ENCODE measurements around the gene DPH2. TPM values are rescaled to one million over a fixed set of nuclear protein-coding genes. Genes with fewer than 3 reads are reported as not detected.

DPH2 gene
- total RNA-seq, 1 donor from 2014 or later, result 15.2 TPM

DNA sequence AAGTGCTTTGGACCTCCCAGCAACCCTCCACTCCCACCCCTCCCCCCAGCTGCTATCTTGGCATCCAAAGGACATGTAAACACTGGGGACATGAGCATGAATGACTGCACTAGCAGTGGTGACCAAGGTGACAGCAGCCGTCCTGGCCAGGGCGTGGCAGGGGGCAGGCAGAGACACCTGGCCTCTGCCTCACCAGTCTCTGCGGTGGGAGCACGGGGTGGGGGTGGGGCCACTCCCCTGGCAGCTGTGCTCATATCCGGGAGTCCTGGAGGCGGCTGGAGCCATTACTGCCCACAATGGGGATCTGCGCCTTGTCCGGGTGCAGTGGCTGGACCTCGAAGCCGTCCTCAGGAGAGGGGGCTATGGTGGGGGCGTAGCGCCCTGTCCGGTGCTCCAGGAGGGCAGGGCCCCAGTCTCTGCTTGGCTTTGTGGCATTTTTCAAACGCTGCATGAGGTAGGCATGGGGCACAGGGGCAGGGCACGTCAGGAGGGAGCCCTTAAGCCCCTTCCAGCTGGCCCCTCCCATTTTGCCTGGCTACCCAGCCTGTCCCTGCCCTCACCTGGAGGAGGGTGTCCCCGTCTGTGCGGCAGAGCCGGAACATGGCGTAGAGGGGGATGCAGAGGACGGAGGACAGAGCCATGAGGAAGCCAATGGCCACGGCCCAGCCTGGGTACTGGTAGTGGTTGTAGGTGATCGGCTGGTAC, 27.6 kb downstream of the DPH2 start:
- Histone ChIP-seq H3K36me3 (peaks cover 0 to 25% of the 10 kb centered on the region in 2 donors), H3K4me1 (no peaks in the 10 kb centered on the region), H3K9me3 (no peaks in the 10 kb centered on the region), H3K4me3 (no peak overlapping the region), H3K27me3 (no peaks in the 10 kb centered on the region), H3K27ac (no peak overlapping the region)
- no peak for DNase-seq (ENCODE audit: extremely low spot score in 2 of 2)
- TF ChIP-seq POLR2AphosphoS5 (IDR thresholded peaks at IDR 0.05; ENCODE audit: insufficient read depth in 1 of 2, low read depth in 1 of 2) (no peak), CTCF (IDR thresholded peaks at IDR 0.05) (no peak), POLR2A (IDR thresholded peaks at IDR 0.05) (no peak)
- intact Hi-C loops (cut with DNase I), result no loop called here

- TF ChIP-seq CTCF (IDR thresholded peaks at IDR 0.05), result no peak
- no peak for TF ChIP-seq POLR2A (IDR thresholded peaks at IDR 0.05)
- TF ChIP-seq POLR2AphosphoS5 (IDR thresholded peaks at IDR 0.05; ENCODE audit: insufficient read depth in 1 of 2, low read depth in 1 of 2), result no peak
- no peak for DNase-seq (ENCODE audit: extremely low spot score in 2 of 2)
- intact Hi-C loops (cut with DNase I), result no loop called here
- peaks cover 0 to 25% of the 10 kb centered on the region in 2 donors for H3K36me3 ChIP-seq
- H3K27me3 ChIP-seq, result no peaks in the 10 kb centered on the region
- H3K4me3 ChIP-seq, result no peak overlapping the region
- no peak overlapping the region for H3K27ac ChIP-seq
- no peaks in the 10 kb centered on the region for H3K4me1 ChIP-seq
- H3K9me3 ChIP-seq, result no peaks in the 10 kb centered on the region
Measured at GRCh38 chr1:43998000-43998378, 28.2 kb downstream of the DPH2 start.

DNA sequence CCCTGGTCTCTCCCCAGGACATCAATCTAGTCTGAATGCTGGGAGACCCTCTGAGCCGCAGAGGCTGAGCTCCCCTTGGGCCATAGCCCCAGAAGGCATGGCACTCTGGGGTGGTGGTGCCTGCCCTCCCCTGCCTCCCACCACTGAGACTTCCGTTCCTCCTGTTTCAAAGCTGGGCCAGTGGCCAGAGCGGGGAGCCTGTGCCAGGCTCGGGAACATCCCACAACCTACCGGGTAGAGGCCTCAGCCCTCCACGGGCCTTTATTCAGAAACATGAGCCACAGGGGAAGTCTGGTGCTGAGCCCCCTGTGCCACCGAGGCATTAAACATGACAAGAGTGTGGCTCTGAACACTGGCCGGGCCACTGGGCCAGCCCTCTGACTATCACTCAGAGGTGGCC, 29.6 kb downstream of the DPH2 start:
- no peak for DNase-seq (ENCODE audit: extremely low spot score in 2 of 2)
- no peak overlapping the region for H3K27ac ChIP-seq
- no peak overlapping the region for H3K4me3 ChIP-seq
- no peaks in the 10 kb centered on the region for H3K4me1 ChIP-seq
- H3K27me3 ChIP-seq, result no peaks in the 10 kb centered on the region
- no peaks in the 10 kb centered on the region for H3K9me3 ChIP-seq
- intact Hi-C loops (cut with DNase I), result no loop called here
- TF ChIP-seq CTCF (IDR thresholded peaks at IDR 0.05), result no peak
- TF ChIP-seq POLR2AphosphoS5 (IDR thresholded peaks at IDR 0.05; ENCODE audit: insufficient read depth in 1 of 2, low read depth in 1 of 2), result no peak
- no peak for TF ChIP-seq POLR2A (IDR thresholded peaks at IDR 0.05)
- H3K36me3 ChIP-seq, result peaks cover 0 to 29% of the 10 kb centered on the region in 2 donors

- Histone ChIP-seq H3K9me3 (no peaks in the 10 kb centered on the region), H3K4me3 (no peak overlapping the region), H3K27me3 (no peaks in the 10 kb centered on the region), H3K36me3 (peaks cover 0 to 30% of the 10 kb centered on the region in 2 donors), H3K4me1 (no peaks in the 10 kb centered on the region), H3K27ac (no peak overlapping the region)
- TF ChIP-seq CTCF (IDR thresholded peaks at IDR 0.05) (no peak), POLR2AphosphoS5 (IDR thresholded peaks at IDR 0.05; ENCODE audit: insufficient read depth in 1 of 2, low read depth in 1 of 2) (no peak), POLR2A (IDR thresholded peaks at IDR 0.05) (no peak)
- intact Hi-C loops (cut with DNase I), result no loop called here
- DNase-seq (ENCODE audit: extremely low spot score in 2 of 2), result no peak
Measured at GRCh38 chr1:44000122-44000665, 30.4 kb downstream of the DPH2 start.

DNA sequence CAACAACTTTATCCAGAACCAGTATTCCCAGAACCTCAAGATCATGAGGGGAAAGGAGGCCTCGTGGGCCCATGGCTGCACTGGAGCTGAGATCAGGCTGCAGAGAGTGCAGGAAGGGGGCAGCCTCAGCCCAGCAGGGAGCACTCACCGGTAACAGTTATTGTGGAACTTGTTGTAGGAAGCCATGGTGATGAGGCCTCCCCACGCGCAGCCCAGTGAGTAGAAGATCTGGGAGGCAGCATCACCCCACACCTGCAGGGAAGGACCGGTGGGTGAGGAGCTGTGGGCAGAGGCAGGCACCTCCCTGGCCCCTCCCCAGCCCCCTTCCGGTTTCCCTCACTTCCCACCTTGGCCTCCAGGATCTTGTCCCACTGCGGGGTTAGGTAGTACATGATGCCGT, 32.4 kb downstream of the DPH2 start:
- no peaks in the 10 kb centered on the region for H3K9me3 ChIP-seq
- H3K27me3 ChIP-seq, result no peaks in the 10 kb centered on the region
- peaks cover 11% of the 10 kb centered on the region for H3K4me1 ChIP-seq
- no peak for TF ChIP-seq CTCF (IDR thresholded peaks at IDR 0.05)
- TF ChIP-seq POLR2A (IDR thresholded peaks at IDR 0.05), result no peak
- no peak for TF ChIP-seq POLR2AphosphoS5 (IDR thresholded peaks at IDR 0.05; ENCODE audit: insufficient read depth in 1 of 2, low read depth in 1 of 2)
- intact Hi-C loops (cut with DNase I), result no loop called here
- peaks cover 0 to 30% of the 10 kb centered on the region in 2 donors for H3K36me3 ChIP-seq
- H3K4me3 ChIP-seq, result no peak overlapping the region
- H3K27ac ChIP-seq, result no peak overlapping the region
- no peak for DNase-seq (ENCODE audit: extremely low spot score in 2 of 2)
